ENCODE measurements around the gene GPR78. TPM values are rescaled to one million over a fixed set of nuclear protein-coding genes. Genes with fewer than 3 reads are reported as not detected.
A peak's percentile ranks its signal among the peaks of the same experiment; 100 is the strongest.

GPR78 gene
- total and polyA plus RNA-seq, 2 of the 8 experiments (the other 6 are each of a cell fraction or from before 2014, with no cell fraction given) = 1.0 to 3.0 TPM

DNA sequence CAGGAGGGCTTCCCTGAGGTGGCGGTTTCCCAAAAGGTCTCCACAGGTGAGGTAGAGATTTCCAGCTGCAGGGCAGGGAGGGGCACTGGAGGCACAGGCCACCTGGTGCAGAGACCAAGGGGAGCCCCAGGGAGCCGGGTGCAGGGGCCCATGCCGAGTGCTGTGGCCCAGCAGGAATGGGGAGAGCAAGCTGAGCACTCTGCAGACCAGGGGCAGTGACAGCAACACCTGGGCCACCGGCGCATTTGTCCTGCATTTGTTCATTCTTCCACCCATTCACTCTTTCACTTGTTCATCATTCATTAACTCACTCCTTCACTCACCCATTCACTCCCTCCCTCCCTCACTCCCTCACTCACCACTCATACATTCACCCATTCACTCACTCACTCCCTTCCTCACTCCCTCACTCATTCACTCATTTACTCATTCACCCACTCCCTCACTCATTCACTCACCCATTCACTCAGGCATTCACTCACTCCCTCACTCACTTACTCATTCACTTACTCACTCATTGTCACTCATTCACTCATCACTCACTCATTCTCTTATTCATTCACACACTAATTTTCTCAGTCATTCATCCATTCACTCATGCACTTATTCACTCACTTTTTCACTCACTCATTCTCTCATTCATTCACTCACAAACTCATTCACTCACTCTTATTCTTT lies 28.7 kb downstream of the GPR78 start:
- POLR2A ChIA-PET (ENCODE audit: partially characterized antibody) = interaction anchor here (1.3 kb wide), 1 partner anchor 11 kb away, joined by 3 read pairs; no protein-coding TSS in a partner anchor

More for the DNA sequence above, 28.7 kb downstream of the GPR78 start:
- CTCF ChIA-PET (ENCODE audit: partially characterized antibody) = interaction anchor here (1.6 to 2.3 kb wide), 5 partner anchors 11 to 309 kb away, joined by 4 to 17 read pairs (median 6); no protein-coding TSS in a partner anchor
- H2BK5ac ChIP-seq (ENCODE audit: low read depth, low read length) = no peak overlapping the region
- H3K4me1 ChIP-seq (replicated peaks in 1 of 4; ENCODE audit: control insufficient read depth in 3 of 4, insufficient read depth in 4 of 4, low read length in 3 of 4) = peaks cover 0 to 2% (median 0%) of the 10 kb centered on the region in 4 experiments; a peak in 1 of 7 replicates
- no peak overlapping the region for H3K18ac ChIP-seq (ENCODE audit: extremely low read depth, low read length)
- H2BK15ac ChIP-seq (ENCODE audit: low read length) = no peak overlapping the region
- H3K79me1 ChIP-seq (ENCODE audit: low read depth, low read length) = no peaks in the 10 kb centered on the region
- H3K27ac ChIP-seq (ENCODE audit: low read depth, low read length) = no peak overlapping the region
- no peak overlapping the region for H3K23ac ChIP-seq (ENCODE audit: insufficient read length)
- no peak overlapping the region for H2AFZ ChIP-seq (ENCODE audit: low read length)
- no peak overlapping the region for H4K91ac ChIP-seq (replicated peaks; ENCODE audit: insufficient read length, low read length)
- DNase-seq (ENCODE audit: low read depth in 1 of 2, low spot score in 2 of 2) (no peak), FAIRE-seq (no peak)
- peaks cover 8 to 24% of the 10 kb centered on the region in 2 experiments for H4K20me1 ChIP-seq (replicated peaks in 1 of 2; ENCODE audit: control insufficient read depth in 1 of 2, insufficient read depth in 2 of 2, low read length in 2 of 2)
- peaks cover 0 to 13% (median 2%) of the 10 kb centered on the region in 4 experiments; a peak in 4 of 8 replicates for H3K36me3 ChIP-seq (ENCODE audit: control insufficient read depth in 2 of 4, insufficient read depth in 4 of 4, low read length in 3 of 4)
- H3K4me2 ChIP-seq (ENCODE audit: insufficient read depth in 1 of 2, low read depth in 2 of 2, low read length in 2 of 2) = no peak overlapping the region
- no peaks in the 10 kb centered on the region for H3K79me2 ChIP-seq (ENCODE audit: control insufficient read depth in 1 of 2, insufficient read depth in 2 of 2, low read length in 2 of 2)
- no peaks in the 10 kb centered on the region for H3K9me3 ChIP-seq (ENCODE audit: insufficient read depth in 2 of 2, low read depth in 1 of 2, low read length in 1 of 2)
- H2BK20ac ChIP-seq (ENCODE audit: low read length) = no peak overlapping the region
- TF ChIP-seq SIN3A (conservative IDR thresholded peaks at IDR 0.05 in 1 of 2, IDR thresholded peaks at IDR 0.05 in 1 of 2; ENCODE audit: low read depth in 1 of 2, low read length in 2 of 2) = no peak
- 0 out of 2 replicates have a peak, but pooled peaks have one; percentile 12 for TF ChIP-seq POLR2AphosphoS5 (IDR thresholded peaks at IDR 0.05; ENCODE audit: low read depth, low read length)
- WGBS, 2 experiments (ENCODE audit: extremely low coverage in 1 of 2, insufficient coverage in 1 of 2, insufficient read length in 1 of 2, insufficient replicate concordance in 2 of 2, low coverage in 1 of 2, low lambda C conversion rate in 2 of 2, missing lambda C conversion rate in 1 of 2) = 85% methylated on average over 5 of the region's 5 CpGs; no CpG with 5 or more reads in 1 of the 2 experiments
- no peak overlapping the region for H3K14ac ChIP-seq (ENCODE audit: insufficient read length)
- H3K56ac ChIP-seq (replicated peaks; ENCODE audit: insufficient read length, low read depth, low read length) = no peak overlapping the region
- H3K4ac ChIP-seq (replicated peaks; ENCODE audit: insufficient read length, low read depth, low read length) = no peak overlapping the region
- H3K4me3 ChIP-seq (ENCODE audit: extremely low read depth in 1 of 4, insufficient read depth in 2 of 4, low read depth in 3 of 4, low read length in 4 of 4) = no peak overlapping the region
- H4K8ac ChIP-seq (ENCODE audit: extremely low read depth, insufficient read depth, low read length) = no peak overlapping the region
- H4K5ac ChIP-seq (ENCODE audit: insufficient read length, low read depth, low read length) = no peak overlapping the region
- no peaks in the 10 kb centered on the region; a peak in 1 of 7 replicates for H3K27me3 ChIP-seq (replicated peaks in 1 of 4; ENCODE audit: control insufficient read depth in 3 of 4, extremely low read depth in 1 of 4, insufficient read depth in 3 of 4, low read length in 3 of 4)
- H2AK5ac ChIP-seq (ENCODE audit: low read depth, low read length) = no peak overlapping the region
- no peak overlapping the region for H2BK12ac ChIP-seq (ENCODE audit: low read depth, low read length)
- H3K23me2 ChIP-seq (ENCODE audit: low read depth, low read length) = peaks cover 6% of the 10 kb centered on the region; the same call in 1 of the 2 replicates
- H3K9ac ChIP-seq (replicated peaks in 1 of 4; ENCODE audit: extremely low read depth in 1 of 4, low read depth in 3 of 4, low read length in 3 of 4) = no peak overlapping the region
- H2BK120ac ChIP-seq (replicated peaks; ENCODE audit: low read depth, low read length) = no peak overlapping the region

All from H1 (cell line).